ENCODE results near the gene CCNDBP1.

Gene CCNDBP1

DNA sequence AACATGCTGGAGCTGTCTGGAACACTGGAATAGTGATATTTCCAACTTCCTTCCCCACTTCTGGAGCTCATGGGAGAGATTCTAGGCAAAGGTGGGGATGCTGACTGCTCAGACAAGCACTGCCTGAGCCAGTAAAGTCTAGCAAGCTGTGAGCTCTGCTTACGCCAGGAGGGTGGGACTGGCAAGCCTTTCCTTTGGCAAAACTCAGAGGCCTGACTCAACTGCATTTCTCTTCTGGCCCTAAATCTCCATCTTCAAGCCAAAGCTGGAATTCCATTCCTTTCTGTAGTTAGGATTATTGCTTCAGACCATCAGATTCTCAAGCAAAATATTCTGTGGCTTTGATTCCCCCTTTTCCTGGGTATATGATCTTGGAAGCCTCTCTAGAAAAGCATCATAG, 55.9 kb downstream of the CCNDBP1 start:
- DNase-seq (ENCODE audit: low read depth, low spot score) = no peak
- no peaks in the 10 kb centered on the region for H3K27me3 ChIP-seq (ENCODE audit: insufficient read depth, insufficient read length)
- no peaks in the 10 kb centered on the region for H3K36me3 ChIP-seq (ENCODE audit: insufficient read depth, insufficient read length, low read length)
- TF ChIP-seq SUZ12 (IDR thresholded peaks at IDR 0.05; ENCODE audit: extremely low read depth, insufficient read depth, insufficient read length) (no peak), ZNF274 (IDR thresholded peaks at IDR 0.05; ENCODE audit: low read depth, low read length) (no peak), YY1 (IDR thresholded peaks at IDR 0.05; ENCODE audit: insufficient read depth, insufficient read length) (no peak)
- no peak overlapping the region for H3K4me3 ChIP-seq (ENCODE audit: insufficient read length, low read depth)
- no peak overlapping the region for H3K9ac ChIP-seq (ENCODE audit: insufficient read length, low read depth)
- H3K9me3 ChIP-seq (ENCODE audit: insufficient read depth, low read length) = no peaks in the 10 kb centered on the region
- no peaks in the 10 kb centered on the region for H3K4me1 ChIP-seq (ENCODE audit: insufficient read depth, insufficient read length)

DNA sequence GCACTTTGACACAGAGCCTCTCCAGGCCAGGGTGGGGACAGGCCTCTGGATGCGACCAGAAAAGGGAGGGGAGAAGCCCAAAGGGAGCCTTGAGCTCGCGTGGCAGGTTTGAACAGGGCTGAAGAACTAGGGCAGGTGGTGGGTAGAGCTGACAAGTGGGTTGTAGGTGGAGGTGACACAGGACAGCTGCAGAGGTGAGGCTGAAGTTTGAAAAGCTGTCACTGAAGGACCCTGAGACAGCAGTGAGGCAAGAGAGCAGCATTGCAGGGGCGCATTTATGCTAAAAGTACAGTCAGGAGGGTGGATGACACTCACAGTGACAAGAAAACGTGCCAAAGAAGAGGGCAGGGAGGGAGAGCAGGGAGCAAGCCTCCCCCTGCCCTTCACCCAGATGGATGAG, 57.4 kb downstream of the CCNDBP1 start:
- Histone ChIP-seq H3K9ac (ENCODE audit: insufficient read length, low read depth) (no peak overlapping the region), H3K27me3 (ENCODE audit: insufficient read depth, insufficient read length) (no peaks in the 10 kb centered on the region), H3K36me3 (ENCODE audit: insufficient read depth, insufficient read length, low read length) (no peaks in the 10 kb centered on the region), H3K4me3 (ENCODE audit: insufficient read length, low read depth) (no peak overlapping the region), H3K9me3 (ENCODE audit: insufficient read depth, low read length) (no peaks in the 10 kb centered on the region), H3K4me1 (ENCODE audit: insufficient read depth, insufficient read length) (no peaks in the 10 kb centered on the region)
- no peak for TF ChIP-seq YY1 (IDR thresholded peaks at IDR 0.05; ENCODE audit: insufficient read depth, insufficient read length)
- no peak for TF ChIP-seq ZNF274 (IDR thresholded peaks at IDR 0.05; ENCODE audit: low read depth, low read length)
- no peak for TF ChIP-seq SUZ12 (IDR thresholded peaks at IDR 0.05; ENCODE audit: extremely low read depth, insufficient read depth, insufficient read length)
- DNase-seq (ENCODE audit: low read depth, low spot score) = no peak

DNA sequence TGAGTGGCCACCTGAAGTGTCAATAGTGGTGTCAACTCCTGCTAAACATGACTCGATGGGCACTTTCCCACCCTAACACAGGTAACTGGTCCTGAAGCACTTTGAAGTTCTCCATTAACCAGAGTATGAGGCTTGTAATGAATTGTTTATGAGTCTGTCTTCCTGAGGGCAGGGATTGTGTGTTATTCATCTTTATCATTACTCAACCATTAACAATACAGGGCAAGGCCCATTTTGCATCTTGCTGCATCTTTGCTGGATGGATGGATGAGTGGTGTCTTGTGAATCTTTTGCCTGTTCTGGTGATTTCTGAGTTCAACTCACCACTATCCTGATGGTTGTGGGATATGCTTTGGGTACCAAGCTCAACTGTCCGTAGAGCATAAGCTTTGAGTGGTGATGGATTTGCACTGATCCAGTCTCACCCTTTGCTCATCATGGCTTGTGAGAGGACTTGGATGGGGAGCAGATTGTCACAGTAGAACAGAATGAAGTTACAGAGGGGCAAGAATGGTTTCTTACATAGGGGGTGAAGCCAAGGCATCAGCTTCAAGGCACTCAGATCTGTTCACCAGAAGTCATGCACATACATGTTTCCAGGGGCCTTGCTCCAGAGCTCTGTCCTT, 57.9 kb downstream of the CCNDBP1 start:
- Histone ChIP-seq H3K4me3 (ENCODE audit: insufficient read length, low read depth) (no peak overlapping the region), H3K9ac (ENCODE audit: insufficient read length, low read depth) (no peak overlapping the region), H3K9me3 (ENCODE audit: insufficient read depth, low read length) (no peaks in the 10 kb centered on the region), H3K27me3 (ENCODE audit: insufficient read depth, insufficient read length) (no peaks in the 10 kb centered on the region), H3K36me3 (ENCODE audit: insufficient read depth, insufficient read length, low read length) (no peaks in the 10 kb centered on the region), H3K4me1 (ENCODE audit: insufficient read depth, insufficient read length) (no peaks in the 10 kb centered on the region)
- DNase-seq (ENCODE audit: low read depth, low spot score) = no peak
- TF ChIP-seq YY1 (IDR thresholded peaks at IDR 0.05; ENCODE audit: insufficient read depth, insufficient read length) (no peak), ZNF274 (IDR thresholded peaks at IDR 0.05; ENCODE audit: low read depth, low read length) (no peak), SUZ12 (IDR thresholded peaks at IDR 0.05; ENCODE audit: extremely low read depth, insufficient read depth, insufficient read length) (no peak)

GRCh38 chr15:43244092-43244491, 58.9 kb downstream of the CCNDBP1 start:
- Histone ChIP-seq H3K4me1 (ENCODE audit: insufficient read depth, insufficient read length) (no peaks in the 10 kb centered on the region), H3K9ac (ENCODE audit: insufficient read length, low read depth) (no peak overlapping the region), H3K9me3 (ENCODE audit: insufficient read depth, low read length) (no peaks in the 10 kb centered on the region), H3K27me3 (ENCODE audit: insufficient read depth, insufficient read length) (no peaks in the 10 kb centered on the region), H3K4me3 (ENCODE audit: insufficient read length, low read depth) (no peak overlapping the region), H3K36me3 (ENCODE audit: insufficient read depth, insufficient read length, low read length) (no peaks in the 10 kb centered on the region)
- no peak for DNase-seq (ENCODE audit: low read depth, low spot score)
- TF ChIP-seq YY1 (IDR thresholded peaks at IDR 0.05; ENCODE audit: insufficient read depth, insufficient read length) (no peak), ZNF274 (IDR thresholded peaks at IDR 0.05; ENCODE audit: low read depth, low read length) (no peak), SUZ12 (IDR thresholded peaks at IDR 0.05; ENCODE audit: extremely low read depth, insufficient read depth, insufficient read length) (no peak)

GRCh38 chr15:43246261-43246774, 61.1 kb downstream of the CCNDBP1 start:
- no peaks in the 10 kb centered on the region for H3K9me3 ChIP-seq (ENCODE audit: insufficient read depth, low read length)
- H3K9ac ChIP-seq (ENCODE audit: insufficient read length, low read depth) = no peak overlapping the region
- DNase-seq (ENCODE audit: low read depth, low spot score) = no peak
- TF ChIP-seq SUZ12 (IDR thresholded peaks at IDR 0.05; ENCODE audit: extremely low read depth, insufficient read depth, insufficient read length) = no peak
- TF ChIP-seq YY1 (IDR thresholded peaks at IDR 0.05; ENCODE audit: insufficient read depth, insufficient read length) = no peak
- no peak for TF ChIP-seq ZNF274 (IDR thresholded peaks at IDR 0.05; ENCODE audit: low read depth, low read length)
- H3K27me3 ChIP-seq (ENCODE audit: insufficient read depth, insufficient read length) = no peaks in the 10 kb centered on the region
- no peaks in the 10 kb centered on the region for H3K4me1 ChIP-seq (ENCODE audit: insufficient read depth, insufficient read length)
- no peak overlapping the region for H3K4me3 ChIP-seq (ENCODE audit: insufficient read length, low read depth)
- H3K36me3 ChIP-seq (ENCODE audit: insufficient read depth, insufficient read length, low read length) = no peaks in the 10 kb centered on the region
